ENCODE data around the gene KCTD2.
"Not testable (repeated sequence)": the region's sequence is repeated elsewhere in the genome, so short reads cannot be mapped to it uniquely, and the experiment has no call there.

GRCh38 chr17:75025398-75025734 lies 21.7 kb upstream of the KCTD2 start:
- not testable (repeated sequence) for TF ChIP-seq EZH2 (IDR thresholded peaks at IDR 0.05; ENCODE audit: borderline replicate concordance, low read depth, low read length, severe bottlenecking)
- TF ChIP-seq, protein P1, sequence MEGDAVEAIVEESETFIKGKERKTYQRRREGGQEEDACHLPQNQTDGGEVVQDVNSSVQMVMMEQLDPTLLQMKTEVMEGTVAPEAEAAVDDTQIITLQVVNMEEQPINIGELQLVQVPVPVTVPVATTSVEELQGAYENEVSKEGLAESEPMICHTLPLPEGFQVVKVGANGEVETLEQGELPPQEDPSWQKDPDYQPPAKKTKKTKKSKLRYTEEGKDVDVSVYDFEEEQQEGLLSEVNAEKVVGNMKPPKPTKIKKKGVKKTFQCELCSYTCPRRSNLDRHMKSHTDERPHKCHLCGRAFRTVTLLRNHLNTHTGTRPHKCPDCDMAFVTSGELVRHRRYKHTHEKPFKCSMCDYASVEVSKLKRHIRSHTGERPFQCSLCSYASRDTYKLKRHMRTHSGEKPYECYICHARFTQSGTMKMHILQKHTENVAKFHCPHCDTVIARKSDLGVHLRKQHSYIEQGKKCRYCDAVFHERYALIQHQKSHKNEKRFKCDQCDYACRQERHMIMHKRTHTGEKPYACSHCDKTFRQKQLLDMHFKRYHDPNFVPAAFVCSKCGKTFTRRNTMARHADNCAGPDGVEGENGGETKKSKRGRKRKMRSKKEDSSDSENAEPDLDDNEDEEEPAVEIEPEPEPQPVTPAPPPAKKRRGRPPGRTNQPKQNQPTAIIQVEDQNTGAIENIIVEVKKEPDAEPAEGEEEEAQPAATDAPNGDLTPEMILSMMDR (IDR thresholded peaks at IDR 0.05; ENCODE audit: borderline replicate concordance, extremely low read depth, low read length, poor library complexity, severe bottlenecking) = not testable (repeated sequence)
